AG04450 (cell line): ENCODE measurements around the gene NCOA1. TPM values are rescaled to one million over a fixed set of nuclear protein-coding genes. Genes with fewer than 3 reads are reported as not detected.

Source experiments
- CTCF ChIA-PET: fragments of 300-600, 350-600 bp; formaldehyde crosslinking; extraction: SDS; loops from one replicate; lab custom pipeline; 2022; ENCODE audit warnings: antibody characterized with exemption, inconsistent platforms; lab: Charles Lee
- POLR2A ChIA-PET: fragments of 350-600 bp; formaldehyde crosslinking; extraction: SDS; loops from one replicate; lab custom pipeline; 2021; ENCODE audit warnings: antibody characterized with exemption, inconsistent platforms; lab: Yijun Ruan, JAX
- DNase-seq: peaks from one replicate; pipeline ENCODE4 v3.0.0-alpha.2; 2011; ENCODE audit warnings: low read depth, low spot score
- H3K27ac ChIP-seq: one replicate; pipeline ENCODE4 v1.5.1; 2012; ENCODE audit warnings: low read depth, low read length, control low read depth
- H3K27me3 ChIP-seq: one replicate; pipeline ENCODE4 v1.6.0; 2012; ENCODE audit warnings: low read length; ENCODE audit not compliant: control insufficient read depth, insufficient read depth
- H3K4me3 ChIP-seq: 2 replicates; pipeline ENCODE4 v1.5.1; 2011; ENCODE audit warnings: mild to moderate bottlenecking, low read depth, low read length, control low read depth
- H3K9me3 ChIP-seq: 2 replicates; pipeline ENCODE4 v1.5.1; 2012; ENCODE audit warnings: low read length; ENCODE audit not compliant: control insufficient read depth, insufficient read depth
- polyA plus RNA-seq: library from polyadenylated mRNA; depleted of rRNA; stranded (reverse); fragments of >200 nt; gene quantifications from 2 replicates; pipeline ENCODE4 v1.2.3, GENCODE V29; 2011
- TF ChIP-seq, protein P1 (sequence below): IDR thresholded peaks from 2 replicates; pipeline ENCODE4 v1.5.1; 2011; ENCODE audit warnings: low read depth, low read length, control low read depth, inconsistent platforms

The NCOA1 gene
- polyA plus RNA-seq, 1 experiment = 20.8 TPM

DNA sequence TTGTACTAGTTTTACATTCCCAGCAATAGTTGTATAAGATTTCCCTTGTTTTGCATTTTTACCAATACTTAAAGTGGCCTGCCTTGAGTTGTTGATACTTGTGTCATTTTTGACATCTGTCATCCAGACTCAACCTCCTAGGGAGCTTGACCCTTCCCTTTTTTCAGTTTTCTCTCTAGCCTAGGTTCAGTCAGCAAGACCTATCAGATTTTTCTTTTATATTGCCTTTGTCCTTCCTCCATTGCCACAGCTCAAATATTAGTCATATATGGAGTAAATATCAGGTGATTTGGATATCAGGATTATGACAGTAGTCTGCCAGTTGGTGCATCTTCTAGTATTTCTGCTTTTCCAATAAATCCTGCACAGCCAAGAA, 315.6 kb downstream of the NCOA1 start:
- Histone ChIP-seq H3K27me3 (no peaks in the 10 kb centered on the region), H3K27ac (no peak overlapping the region), H3K4me3 (no peak overlapping the region), H3K9me3 (peaks cover 7% of the 10 kb centered on the region)
- ChIA-PET CTCF (no interaction called here), POLR2A (no interaction called here)
- DNase-seq = no peak
- TF ChIP-seq, protein P1, sequence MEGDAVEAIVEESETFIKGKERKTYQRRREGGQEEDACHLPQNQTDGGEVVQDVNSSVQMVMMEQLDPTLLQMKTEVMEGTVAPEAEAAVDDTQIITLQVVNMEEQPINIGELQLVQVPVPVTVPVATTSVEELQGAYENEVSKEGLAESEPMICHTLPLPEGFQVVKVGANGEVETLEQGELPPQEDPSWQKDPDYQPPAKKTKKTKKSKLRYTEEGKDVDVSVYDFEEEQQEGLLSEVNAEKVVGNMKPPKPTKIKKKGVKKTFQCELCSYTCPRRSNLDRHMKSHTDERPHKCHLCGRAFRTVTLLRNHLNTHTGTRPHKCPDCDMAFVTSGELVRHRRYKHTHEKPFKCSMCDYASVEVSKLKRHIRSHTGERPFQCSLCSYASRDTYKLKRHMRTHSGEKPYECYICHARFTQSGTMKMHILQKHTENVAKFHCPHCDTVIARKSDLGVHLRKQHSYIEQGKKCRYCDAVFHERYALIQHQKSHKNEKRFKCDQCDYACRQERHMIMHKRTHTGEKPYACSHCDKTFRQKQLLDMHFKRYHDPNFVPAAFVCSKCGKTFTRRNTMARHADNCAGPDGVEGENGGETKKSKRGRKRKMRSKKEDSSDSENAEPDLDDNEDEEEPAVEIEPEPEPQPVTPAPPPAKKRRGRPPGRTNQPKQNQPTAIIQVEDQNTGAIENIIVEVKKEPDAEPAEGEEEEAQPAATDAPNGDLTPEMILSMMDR = no peak

DNA sequence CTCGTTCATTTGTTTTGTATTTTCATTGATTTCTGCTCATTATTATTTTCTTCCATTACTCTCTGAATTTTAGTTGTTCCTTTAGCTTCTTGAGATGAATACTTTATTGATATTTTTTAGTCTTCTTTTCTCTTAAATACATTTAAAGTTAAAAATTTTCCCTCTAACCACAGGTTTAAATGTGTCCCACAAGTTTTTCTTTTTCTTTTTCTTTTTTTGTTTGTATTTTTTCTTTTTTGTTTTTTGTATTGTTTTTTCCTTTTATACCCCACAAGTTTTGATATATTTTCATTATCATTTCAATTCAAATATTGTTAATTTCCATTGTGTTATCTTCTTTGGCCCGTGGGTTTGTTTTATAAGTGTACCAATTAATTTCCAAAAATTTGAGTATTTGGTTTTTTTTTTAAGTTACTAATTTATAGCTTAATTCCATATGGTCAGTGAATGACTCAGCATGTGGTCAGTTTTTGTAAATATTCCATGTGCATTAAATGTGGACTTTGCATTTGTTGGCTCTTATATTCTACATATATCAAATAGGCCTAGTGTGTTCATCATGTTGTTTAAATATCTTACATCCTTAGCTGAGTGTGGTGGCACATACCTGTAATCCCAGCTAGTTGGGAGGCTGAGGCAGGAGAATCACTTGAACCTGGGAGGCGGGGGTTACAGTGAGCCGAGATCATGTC, 318.4 kb downstream of the NCOA1 start:
- CTCF ChIA-PET = interaction anchor here (0.6 to 1.8 kb wide), 4 partner anchors 17 to 400 kb away, joined by 3 to 5 read pairs (median 5); partner anchors contain the start of genes CENPO and PTRHD1
- no peak for DNase-seq

DNA sequence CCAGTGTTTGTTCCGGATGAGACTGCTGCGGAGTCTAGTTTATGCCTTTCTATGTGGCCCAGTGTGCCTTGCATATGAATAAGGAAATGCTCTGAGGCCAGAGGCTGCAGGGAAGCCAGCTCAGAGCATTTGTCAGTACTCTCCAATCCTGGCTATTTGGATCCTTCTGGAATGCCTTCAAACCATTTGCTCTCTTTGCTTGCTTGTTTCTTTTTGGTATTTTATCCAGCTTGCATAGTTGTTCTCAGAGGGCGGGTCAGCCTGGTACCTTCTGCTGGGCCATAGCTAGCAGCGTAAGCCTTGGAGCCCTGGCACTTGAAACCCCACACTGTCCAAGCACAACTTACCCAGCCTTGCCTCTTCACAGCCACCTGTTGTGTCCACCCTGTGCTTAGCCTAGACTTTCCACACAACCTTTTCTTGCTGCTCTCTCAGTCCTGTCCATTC, 322.7 kb downstream of the NCOA1 start:
- H3K27me3 ChIP-seq = no peaks in the 10 kb centered on the region
- no peak overlapping the region for H3K4me3 ChIP-seq
- H3K27ac ChIP-seq = no peak overlapping the region
- no peaks in the 10 kb centered on the region for H3K9me3 ChIP-seq
- TF ChIP-seq, protein P1 = no peak
- DNase-seq = no peak
- ChIA-PET POLR2A (no interaction called here), CTCF (interaction anchor here (2.1 to 5.2 kb wide), 3 partner anchors 14 to 404 kb away, joined by 7 to 22 read pairs (median 12); partner anchors contain the start of genes CENPO and PTRHD1)

More for the DNA sequence above, 318.4 kb downstream of the NCOA1 start:
- POLR2A ChIA-PET = interaction anchor here (0.8 kb wide), 1 partner anchor 17 kb away, joined by 4 read pairs; the partner anchor contains the start of genes CENPO and PTRHD1
- H3K9me3 ChIP-seq = peaks cover 7% of the 10 kb centered on the region
- H3K27ac ChIP-seq = no peak overlapping the region
- no peak overlapping the region for H3K4me3 ChIP-seq
- no peaks in the 10 kb centered on the region for H3K27me3 ChIP-seq
- TF ChIP-seq, protein P1 = no peak

DNA sequence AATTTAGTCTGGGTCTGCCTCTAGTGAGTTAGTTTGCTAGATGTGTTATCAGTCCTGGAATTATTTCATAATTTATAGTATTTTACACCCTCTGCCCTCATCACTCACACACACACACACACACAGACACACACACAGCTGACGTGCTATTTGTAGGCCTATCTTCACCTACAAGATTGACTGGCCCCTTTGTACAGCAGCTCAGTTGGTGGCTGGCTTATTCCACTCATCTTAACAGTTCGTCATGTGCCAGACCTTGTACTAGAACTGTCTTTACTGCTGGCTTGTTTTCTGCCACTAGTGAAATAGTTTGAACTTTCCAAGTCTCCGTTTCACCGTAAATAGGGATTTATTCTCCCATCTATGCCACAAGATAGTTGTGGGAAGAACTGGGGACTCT, 323.5 kb downstream of the NCOA1 start:
- TF ChIP-seq, protein P1 = no peak
- no peak for DNase-seq
- ChIA-PET CTCF (interaction anchor here (1.0 to 5.2 kb wide), 2 partner anchors 13 to 23 kb away, joined by 3 to 22 read pairs; partner anchors contain the start of genes CENPO and PTRHD1), POLR2A (no interaction called here)
- H3K9me3 ChIP-seq = no peaks in the 10 kb centered on the region
- H3K4me3 ChIP-seq = no peak overlapping the region
- H3K27me3 ChIP-seq = no peaks in the 10 kb centered on the region
- no peak overlapping the region for H3K27ac ChIP-seq

DNA sequence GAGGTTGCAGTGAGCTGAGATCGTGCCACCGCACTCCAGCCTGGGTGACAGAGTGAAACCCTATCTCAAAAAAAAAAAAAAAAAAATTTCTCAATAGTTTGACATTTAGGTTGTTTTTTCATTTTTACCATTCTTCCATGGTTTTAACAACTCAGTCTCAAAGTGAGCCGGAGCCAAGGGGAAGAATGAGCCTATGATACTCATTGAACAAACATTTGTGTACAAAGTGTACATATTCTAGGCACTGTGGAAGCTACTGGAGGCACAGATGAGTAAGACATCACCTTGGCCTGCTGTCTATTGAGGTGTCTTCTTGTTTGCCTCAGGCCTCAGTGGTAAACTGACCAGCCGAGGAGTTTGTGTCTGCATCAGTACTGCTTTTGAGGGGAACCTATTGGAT, 324.1 kb downstream of the NCOA1 start:
- DNase-seq = no peak
- Histone ChIP-seq H3K27ac (no peak overlapping the region), H3K27me3 (no peaks in the 10 kb centered on the region), H3K9me3 (no peaks in the 10 kb centered on the region), H3K4me3 (no peak overlapping the region)
- POLR2A ChIA-PET = no interaction called here
- TF ChIP-seq, protein P1 = no peak
- CTCF ChIA-PET = interaction anchor here (1.0 to 5.2 kb wide), 3 partner anchors 13 to 406 kb away, joined by 3 to 22 read pairs (median 5); partner anchors contain the start of genes CENPO and PTRHD1
